Measurements from ENCODE around the gene HMGCLL1.

Gene HMGCLL1

GRCh38 chr6:55568808-55569439 is 10.1 kb downstream of the HMGCLL1 start:
- WGBS (ENCODE audit: insufficient coverage, insufficient read length): no CpG with 5 or more reads among the region's 1 CpG
- Histone ChIP-seq H3K27me3 (ENCODE audit: control insufficient read depth, insufficient read depth, low read length) (no peaks in the 10 kb centered on the region), H3K36me3 (ENCODE audit: control insufficient read depth, insufficient read depth, low read length) (no peaks in the 10 kb centered on the region), H3K9me3 (ENCODE audit: control insufficient read depth, insufficient read depth, low read length) (no peaks in the 10 kb centered on the region), H3K27ac (ENCODE audit: low read length) (no peak overlapping the region), H3K4me3 (ENCODE audit: low read length) (no peak overlapping the region), H3K4me1 (ENCODE audit: control insufficient read depth, insufficient read depth, low read length) (no peaks in the 10 kb centered on the region)
- no peak for DNase-seq (ENCODE audit: low read depth, low spot score)

GRCh38 chr6:55567558-55567957 is 11.4 kb downstream of the HMGCLL1 start:
- Histone ChIP-seq H3K36me3 (ENCODE audit: control insufficient read depth, insufficient read depth, low read length) (no peaks in the 10 kb centered on the region), H3K4me1 (ENCODE audit: control insufficient read depth, insufficient read depth, low read length) (no peaks in the 10 kb centered on the region), H3K4me3 (ENCODE audit: low read length) (no peak overlapping the region), H3K27me3 (ENCODE audit: control insufficient read depth, insufficient read depth, low read length) (no peaks in the 10 kb centered on the region), H3K9me3 (ENCODE audit: control insufficient read depth, insufficient read depth, low read length) (no peaks in the 10 kb centered on the region), H3K27ac (ENCODE audit: low read length) (no peak overlapping the region)
- WGBS (ENCODE audit: insufficient coverage, insufficient read length): no CpG with 5 or more reads among the region's 4 CpGs
- DNase-seq (ENCODE audit: low read depth, low spot score): no peak

- Histone ChIP-seq H3K9me3 (ENCODE audit: control insufficient read depth, insufficient read depth, low read length) (no peaks in the 10 kb centered on the region), H3K4me3 (ENCODE audit: low read length) (no peak overlapping the region), H3K27ac (ENCODE audit: low read length) (no peak overlapping the region), H3K36me3 (ENCODE audit: control insufficient read depth, insufficient read depth, low read length) (no peaks in the 10 kb centered on the region), H3K4me1 (ENCODE audit: control insufficient read depth, insufficient read depth, low read length) (no peaks in the 10 kb centered on the region), H3K27me3 (ENCODE audit: control insufficient read depth, insufficient read depth, low read length) (no peaks in the 10 kb centered on the region)
- no peak for DNase-seq (ENCODE audit: low read depth, low spot score)
- no CpG with 5 or more reads among the region's 4 CpGs for WGBS (ENCODE audit: insufficient coverage, insufficient read length)
Measured at GRCh38 chr6:55566036-55566710, 12.8 kb downstream of the HMGCLL1 start.

GRCh38 chr6:55562318-55562717 is 16.7 kb downstream of the HMGCLL1 start:
- DNase-seq (ENCODE audit: low read depth, low spot score): no peak
- no CpG with 5 or more reads among the region's 3 CpGs for WGBS (ENCODE audit: insufficient coverage, insufficient read length)

GRCh38 chr6:55560290-55560885 is 18.6 kb downstream of the HMGCLL1 start:
- H3K27ac ChIP-seq (ENCODE audit: low read length): no peak overlapping the region
- no peaks in the 10 kb centered on the region for H3K27me3 ChIP-seq (ENCODE audit: control insufficient read depth, insufficient read depth, low read length)
- H3K36me3 ChIP-seq (ENCODE audit: control insufficient read depth, insufficient read depth, low read length): no peaks in the 10 kb centered on the region
- 100% methylated on average over 1 of the region's 2 CpGs for WGBS (ENCODE audit: insufficient coverage, insufficient read length)
- no peak for DNase-seq (ENCODE audit: low read depth, low spot score)
- H3K4me1 ChIP-seq (ENCODE audit: control insufficient read depth, insufficient read depth, low read length): no peaks in the 10 kb centered on the region
- H3K9me3 ChIP-seq (ENCODE audit: control insufficient read depth, insufficient read depth, low read length): no peaks in the 10 kb centered on the region
- no peak overlapping the region for H3K4me3 ChIP-seq (ENCODE audit: low read length)

More at GRCh38 chr6:55562318-55562717, 16.7 kb downstream of the HMGCLL1 start:
- H3K27me3 ChIP-seq (ENCODE audit: control insufficient read depth, insufficient read depth, low read length): no peaks in the 10 kb centered on the region
- H3K4me3 ChIP-seq (ENCODE audit: low read length): no peak overlapping the region
- no peaks in the 10 kb centered on the region for H3K9me3 ChIP-seq (ENCODE audit: control insufficient read depth, insufficient read depth, low read length)
- H3K27ac ChIP-seq (ENCODE audit: low read length): no peak overlapping the region
- no peaks in the 10 kb centered on the region for H3K4me1 ChIP-seq (ENCODE audit: control insufficient read depth, insufficient read depth, low read length)
- H3K36me3 ChIP-seq (ENCODE audit: control insufficient read depth, insufficient read depth, low read length): no peaks in the 10 kb centered on the region

GRCh38 chr6:55557146-55557545 is 21.8 kb downstream of the HMGCLL1 start:
- no peak for DNase-seq (ENCODE audit: low read depth, low spot score)
- Histone ChIP-seq H3K27me3 (ENCODE audit: control insufficient read depth, insufficient read depth, low read length) (no peaks in the 10 kb centered on the region), H3K9me3 (ENCODE audit: control insufficient read depth, insufficient read depth, low read length) (no peaks in the 10 kb centered on the region), H3K4me3 (ENCODE audit: low read length) (no peak overlapping the region), H3K27ac (ENCODE audit: low read length) (no peak overlapping the region), H3K36me3 (ENCODE audit: control insufficient read depth, insufficient read depth, low read length) (no peaks in the 10 kb centered on the region), H3K4me1 (ENCODE audit: control insufficient read depth, insufficient read depth, low read length) (no peaks in the 10 kb centered on the region)
- WGBS (ENCODE audit: insufficient coverage, insufficient read length): no CpG with 5 or more reads among the region's 7 CpGs

- H3K9me3 ChIP-seq (ENCODE audit: control insufficient read depth, insufficient read depth, low read length): no peaks in the 10 kb centered on the region
- no peaks in the 10 kb centered on the region for H3K36me3 ChIP-seq (ENCODE audit: control insufficient read depth, insufficient read depth, low read length)
- DNase-seq (ENCODE audit: low read depth, low spot score): no peak
- H3K4me3 ChIP-seq (ENCODE audit: low read length): no peak overlapping the region
- no peaks in the 10 kb centered on the region for H3K27me3 ChIP-seq (ENCODE audit: control insufficient read depth, insufficient read depth, low read length)
- H3K4me1 ChIP-seq (ENCODE audit: control insufficient read depth, insufficient read depth, low read length): no peaks in the 10 kb centered on the region
- H3K27ac ChIP-seq (ENCODE audit: low read length): no peak overlapping the region
Measured at GRCh38 chr6:55545791-55546190, 33.2 kb downstream of the HMGCLL1 start.

- H3K4me3 ChIP-seq (ENCODE audit: low read length): no peak overlapping the region
- no peak for DNase-seq (ENCODE audit: low read depth, low spot score)
- no peaks in the 10 kb centered on the region for H3K9me3 ChIP-seq (ENCODE audit: control insufficient read depth, insufficient read depth, low read length)
- no peaks in the 10 kb centered on the region for H3K36me3 ChIP-seq (ENCODE audit: control insufficient read depth, insufficient read depth, low read length)
- H3K27me3 ChIP-seq (ENCODE audit: control insufficient read depth, insufficient read depth, low read length): no peaks in the 10 kb centered on the region
- WGBS (ENCODE audit: insufficient coverage, insufficient read length): no CpG with 5 or more reads among the region's 4 CpGs
- H3K27ac ChIP-seq (ENCODE audit: low read length): no peak overlapping the region
- no peaks in the 10 kb centered on the region for H3K4me1 ChIP-seq (ENCODE audit: control insufficient read depth, insufficient read depth, low read length)
Measured at GRCh38 chr6:55543633-55544309, 35.2 kb downstream of the HMGCLL1 start.

GRCh38 chr6:55541024-55541423 is 38.0 kb downstream of the HMGCLL1 start:
- no peaks in the 10 kb centered on the region for H3K36me3 ChIP-seq (ENCODE audit: control insufficient read depth, insufficient read depth, low read length)
- WGBS (ENCODE audit: insufficient coverage, insufficient read length): no CpG with 5 or more reads among the region's 1 CpG
- no peaks in the 10 kb centered on the region for H3K9me3 ChIP-seq (ENCODE audit: control insufficient read depth, insufficient read depth, low read length)
- H3K27ac ChIP-seq (ENCODE audit: low read length): no peak overlapping the region
- no peak overlapping the region for H3K4me3 ChIP-seq (ENCODE audit: low read length)
- no peaks in the 10 kb centered on the region for H3K27me3 ChIP-seq (ENCODE audit: control insufficient read depth, insufficient read depth, low read length)
- H3K4me1 ChIP-seq (ENCODE audit: control insufficient read depth, insufficient read depth, low read length): no peaks in the 10 kb centered on the region
- no peak for DNase-seq (ENCODE audit: low read depth, low spot score)

GRCh38 chr6:55536391-55536956 is 42.5 kb downstream of the HMGCLL1 start:
- Histone ChIP-seq H3K27me3 (ENCODE audit: control insufficient read depth, insufficient read depth, low read length) (no peaks in the 10 kb centered on the region), H3K4me1 (ENCODE audit: control insufficient read depth, insufficient read depth, low read length) (no peaks in the 10 kb centered on the region), H3K27ac (ENCODE audit: low read length) (no peak overlapping the region), H3K36me3 (ENCODE audit: control insufficient read depth, insufficient read depth, low read length) (no peaks in the 10 kb centered on the region), H3K9me3 (ENCODE audit: control insufficient read depth, insufficient read depth, low read length) (no peaks in the 10 kb centered on the region), H3K4me3 (ENCODE audit: low read length) (no peak overlapping the region)
- WGBS (ENCODE audit: insufficient coverage, insufficient read length): no CpG with 5 or more reads among the region's 2 CpGs
- DNase-seq (ENCODE audit: low read depth, low spot score): no peak

Measured in iPS DF 6.9 (cell line).